Caki2 (cell line): ENCODE data around the gene NBEAL2. TPM values are rescaled to one million over a fixed set of nuclear protein-coding genes. Genes with fewer than 3 reads are reported as not detected.
"Not testable (repeated sequence)": the region's sequence is repeated elsewhere in the genome, so short reads cannot be mapped to it uniquely, and the experiment has no call there.

ENCODE experiments used
- DNase-seq: peaks from one replicate; pipeline ENCODE4 v3.0.0-alpha.2; 2015; ENCODE audit warnings: low read depth
- in situ Hi-C: cut with HindIII; loops from 2 replicates; pipeline ENCODE4 v1.10.0; 2016; ENCODE audit warnings: low sequenced_read_pairs, low pct_unique_long_range_greater_than_20kb, mixed read lengths
- total RNA-seq: library from RNA; depleted of rRNA; stranded (reverse); fragments of >200 nt; shearing (Covaris generic); gene quantifications from 2 replicates; pipeline ENCODE4 v1.2.3, GENCODE V29; 2014; ENCODE audit warnings: low replicate concordance

Gene NBEAL2
- total RNA-seq, 1 experiment from 2014 or later: 9.6 TPM

DNA sequence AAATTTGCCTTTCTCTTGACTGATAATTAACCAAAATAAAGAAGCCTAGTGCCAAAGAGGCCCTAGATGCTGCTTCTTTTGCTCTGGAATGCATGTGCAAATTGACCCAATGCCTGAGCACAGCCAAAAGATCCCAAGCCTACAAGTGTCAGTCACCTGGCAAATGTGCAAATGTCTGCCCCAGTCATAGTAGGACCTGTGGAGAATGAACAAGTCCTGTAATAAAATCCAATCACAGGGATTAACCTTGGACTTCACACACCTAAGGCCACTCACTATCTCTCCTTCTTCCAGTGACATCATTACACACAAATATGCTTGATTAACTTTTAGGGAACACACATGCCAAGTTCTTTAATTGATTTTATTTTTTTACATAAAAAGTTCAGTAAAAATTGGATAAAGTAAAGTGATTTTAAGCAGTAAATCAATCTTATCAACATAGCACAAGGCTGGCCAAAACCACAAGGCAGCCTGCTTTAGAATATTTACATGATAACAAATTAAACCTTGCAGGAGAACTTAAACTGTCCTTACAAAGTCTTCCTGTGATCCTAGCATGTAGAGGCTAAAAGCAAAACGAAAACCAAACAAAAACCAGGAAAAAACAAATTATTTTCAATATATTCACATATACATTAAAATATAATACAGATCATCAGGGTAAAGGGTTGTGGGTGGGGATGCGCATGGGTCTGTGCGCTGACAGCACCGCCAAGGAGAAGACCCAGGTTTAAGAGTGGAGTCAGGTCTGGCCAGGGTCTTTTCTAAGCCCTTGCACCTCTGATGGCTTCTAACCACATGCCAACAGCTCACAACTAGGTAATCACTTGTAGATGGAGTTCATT is 36.8 kb downstream of the NBEAL2 start:
- in situ Hi-C loops: no loop called here

DNA sequence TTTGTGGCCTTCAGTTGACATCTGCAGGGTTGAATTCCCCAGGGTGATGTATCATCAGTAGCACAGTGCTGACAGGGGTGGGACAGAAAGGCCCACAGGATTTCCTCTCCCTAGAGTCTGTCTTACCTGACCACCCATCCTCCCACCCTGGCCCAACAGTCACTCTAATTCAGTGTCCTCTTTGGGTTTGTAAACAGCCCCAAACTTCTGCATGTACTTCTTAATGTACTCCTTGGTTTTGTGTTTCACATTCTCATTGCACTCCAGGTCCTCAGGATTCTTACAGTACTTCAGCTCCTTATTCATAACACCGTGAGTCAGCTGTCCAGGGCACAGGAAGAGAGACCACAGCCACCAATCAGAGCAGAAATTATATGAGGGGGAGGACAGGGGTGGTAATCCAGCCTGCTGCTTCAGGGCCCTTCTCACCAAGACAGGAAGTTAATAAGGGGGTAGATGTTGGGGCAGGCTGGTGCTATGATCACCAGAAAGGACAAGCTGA is 37.5 kb downstream of the NBEAL2 start:
- no peak for DNase-seq

More for the DNA sequence above, 36.8 kb downstream of the NBEAL2 start:
- no peak for DNase-seq

GRCh38 chr3:47017504-47018268 is 38.2 kb downstream of the NBEAL2 start:
- in situ Hi-C loops: no loop called here
- no peak for DNase-seq

More for the DNA sequence above, 37.5 kb downstream of the NBEAL2 start:
- in situ Hi-C loops: no loop called here

DNA sequence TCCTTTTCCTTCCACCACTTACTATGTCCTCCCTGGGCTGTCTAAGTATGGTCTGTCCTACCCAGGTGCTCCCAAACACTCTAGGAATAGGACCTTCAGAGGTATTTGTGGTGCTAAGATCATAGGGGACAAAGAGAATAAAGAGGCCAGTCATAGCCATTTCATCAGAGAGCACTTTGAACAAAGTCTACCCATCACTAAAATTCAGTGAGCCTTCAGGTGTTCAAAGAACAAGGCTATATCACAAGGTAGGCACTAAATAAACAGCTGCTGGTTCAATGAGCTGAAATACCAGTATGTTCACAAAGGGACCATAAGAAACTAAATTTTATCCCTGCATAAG is 38.8 kb downstream of the NBEAL2 start:
- in situ Hi-C loops: no loop called here
- no peak for DNase-seq

DNA sequence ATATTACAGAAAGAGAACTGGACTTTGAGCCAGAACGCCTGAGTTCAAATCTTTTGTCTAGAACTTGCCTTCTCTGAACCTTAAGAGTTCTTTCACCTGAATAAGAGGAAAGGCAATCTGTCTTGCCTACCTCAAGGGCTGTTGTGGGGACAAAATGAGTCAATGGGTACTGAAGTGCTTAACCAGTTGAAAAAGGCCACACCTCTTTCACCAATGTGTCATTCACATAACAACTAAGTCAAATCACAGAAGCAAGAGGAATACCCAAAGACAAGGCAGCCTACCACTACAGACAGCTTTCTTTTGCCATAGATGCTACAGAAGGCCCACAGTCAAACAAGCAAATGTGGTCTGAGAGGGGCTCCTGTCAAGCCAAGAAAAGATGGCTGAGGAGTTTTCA is 39.7 kb downstream of the NBEAL2 start:
- in situ Hi-C loops: no loop called here
- DNase-seq: no peak

- in situ Hi-C loops: no loop called here
- no peak for DNase-seq
Measured at GRCh38 chr3:47020311-47020710, 40.8 kb downstream of the NBEAL2 start.

- in situ Hi-C loops: no loop called here
- DNase-seq: no peak
Measured at GRCh38 chr3:47022641-47023071, 43.2 kb downstream of the NBEAL2 start.

DNA sequence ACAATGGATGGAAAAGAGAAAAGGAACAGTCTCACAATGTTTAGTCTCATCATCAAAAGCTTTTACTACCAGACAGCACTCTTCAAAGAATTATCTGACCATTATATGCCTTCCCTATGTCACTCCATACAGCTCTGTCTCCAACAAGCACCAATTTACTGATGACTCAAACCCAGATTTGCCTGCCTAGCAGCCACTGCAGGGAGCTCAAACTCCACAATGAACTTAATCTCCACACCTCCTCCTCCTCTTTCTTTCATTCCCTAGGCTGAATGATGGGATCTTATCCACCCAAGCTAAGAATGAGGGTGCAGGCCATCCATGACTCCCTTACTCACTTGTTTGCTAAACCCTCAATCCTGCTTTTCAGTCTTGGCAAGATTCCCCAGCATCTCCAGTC is 45.5 kb downstream of the NBEAL2 start:
- DNase-seq: no peak
- in situ Hi-C loops: no loop called here

DNA sequence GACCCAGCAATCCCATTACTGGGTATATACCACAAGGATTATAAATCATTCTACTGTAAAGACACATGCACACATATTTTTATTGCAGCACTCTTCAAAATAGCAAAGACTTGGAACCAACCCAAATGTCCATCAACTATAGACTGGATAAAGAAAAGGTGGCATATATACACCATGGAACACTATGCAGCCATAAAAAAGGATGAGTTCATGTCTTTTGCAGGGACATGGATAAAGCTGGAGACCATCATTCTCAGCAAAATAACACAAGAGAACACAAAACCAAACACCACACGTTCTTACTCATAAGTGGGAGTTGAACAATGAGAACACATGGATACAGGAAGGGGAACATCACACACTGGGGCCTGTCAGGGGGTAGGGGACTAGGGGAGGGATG is 47.0 kb downstream of the NBEAL2 start:
- in situ Hi-C loops: not testable (repeated sequence)

DNA sequence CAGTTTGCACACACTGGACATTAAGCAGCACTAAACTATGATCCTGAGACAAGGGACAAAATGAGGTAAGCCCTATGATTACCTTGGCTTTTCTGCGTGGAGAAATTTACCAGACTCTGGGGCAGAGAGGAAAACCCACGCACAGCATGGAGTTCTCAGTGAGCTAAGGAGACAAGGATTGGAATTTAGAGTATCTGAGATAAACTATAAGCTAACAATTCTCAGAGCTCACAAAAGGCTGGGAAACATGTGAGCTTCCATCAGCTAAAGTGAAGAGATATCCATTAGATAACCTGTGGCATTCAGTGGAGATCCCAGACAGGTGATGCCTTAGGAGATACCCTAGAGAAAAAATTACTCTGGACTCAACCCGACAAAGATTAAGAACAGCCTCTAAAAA is 48.7 kb downstream of the NBEAL2 start:
- no peak for DNase-seq
- in situ Hi-C loops: no loop called here

More for the DNA sequence above, 47.0 kb downstream of the NBEAL2 start:
- DNase-seq: not testable (repeated sequence)

DNA sequence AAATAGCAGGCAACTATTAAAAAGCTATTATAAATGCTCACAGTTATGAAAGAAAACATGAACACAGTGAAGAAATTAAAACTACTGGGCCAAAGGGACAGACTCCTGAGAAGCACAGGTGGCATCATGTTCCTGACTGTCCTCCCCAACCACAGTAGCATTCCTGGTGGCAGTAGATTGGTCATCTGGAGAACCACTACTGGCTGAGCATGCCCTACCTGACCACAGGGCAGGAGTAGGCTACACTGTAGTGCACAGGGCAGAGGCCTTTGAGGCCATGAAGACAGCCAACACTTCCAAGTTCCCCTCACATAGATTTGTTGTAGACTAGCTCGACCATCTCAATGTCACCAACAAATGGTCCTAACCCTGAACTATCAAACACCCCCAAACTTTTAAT is 49.2 kb downstream of the NBEAL2 start:
- in situ Hi-C loops: no loop called here
- no peak for DNase-seq

DNA sequence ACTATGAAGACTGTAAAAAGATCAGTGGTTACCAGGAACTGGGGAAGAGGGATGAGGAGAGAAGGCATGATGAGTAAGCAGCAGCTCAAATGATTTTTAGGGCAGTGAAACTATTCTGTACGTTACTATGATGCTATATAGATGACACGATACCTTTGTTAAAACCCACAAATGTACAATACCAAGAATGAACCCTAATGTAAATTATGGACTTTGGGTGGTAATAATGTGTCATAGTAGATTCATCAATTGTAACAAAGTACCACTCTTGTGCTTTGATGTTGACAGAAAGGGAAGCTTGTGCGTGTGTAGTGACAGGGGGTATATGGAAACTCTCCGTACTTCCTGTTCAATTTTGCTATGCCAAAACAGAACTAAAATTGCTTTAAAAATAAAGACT is 51.6 kb downstream of the NBEAL2 start:
- not testable (repeated sequence) for DNase-seq

DNA sequence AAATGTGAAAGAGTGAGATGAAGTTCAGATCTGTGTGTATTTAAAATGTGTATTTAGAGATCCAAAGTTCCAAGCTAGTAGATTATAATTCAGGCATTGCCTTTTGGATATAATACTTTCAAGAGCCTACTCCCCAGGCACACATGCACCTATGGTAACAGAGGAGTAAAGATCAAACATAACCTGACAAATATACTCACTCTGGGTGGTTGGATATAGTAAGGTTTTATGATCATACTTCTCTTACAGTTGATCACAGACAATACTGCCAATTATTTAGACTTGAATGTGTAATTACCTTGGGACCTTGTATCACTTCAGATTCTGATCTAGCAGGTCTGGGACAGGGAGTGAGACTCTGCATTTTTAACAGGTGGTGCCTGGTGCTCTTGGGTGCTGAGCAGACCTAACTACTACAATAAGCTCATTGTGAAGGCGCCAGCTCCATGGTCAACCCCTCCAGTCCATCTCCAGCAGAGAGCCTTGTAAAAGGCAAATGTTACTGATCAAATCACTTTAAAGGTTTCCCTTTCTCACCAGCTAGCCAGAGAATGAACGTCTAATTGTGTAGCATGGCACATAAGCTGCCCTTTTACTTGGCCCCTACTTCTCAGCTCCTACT is 55.5 kb downstream of the NBEAL2 start:
- no peak for DNase-seq
- in situ Hi-C loops: no loop called here

More for the DNA sequence above, 51.6 kb downstream of the NBEAL2 start:
- in situ Hi-C loops: not testable (repeated sequence)

- DNase-seq: no peak
- in situ Hi-C loops: no loop called here
Measured at GRCh38 chr3:47035645-47036044, 56.2 kb downstream of the NBEAL2 start.

DNA sequence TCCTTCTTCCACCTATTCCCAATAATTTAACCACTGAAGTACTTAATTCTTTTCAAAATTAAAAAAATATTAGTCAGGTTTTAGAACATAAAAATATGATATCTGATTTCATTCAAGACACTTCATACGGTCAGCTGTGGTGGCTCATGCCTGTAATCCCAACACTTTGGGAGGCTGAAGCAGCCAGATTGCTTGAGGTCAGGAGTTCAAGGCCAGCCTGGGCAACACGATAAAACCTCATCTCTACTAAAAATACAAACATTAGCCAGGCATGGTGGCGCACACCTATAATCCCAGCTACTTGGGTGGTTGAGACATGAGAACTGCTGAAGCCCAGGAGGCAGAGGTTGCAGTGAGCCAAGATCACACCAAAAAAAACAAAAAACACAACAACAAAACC is 56.7 kb downstream of the NBEAL2 start:
- no peak for DNase-seq
- in situ Hi-C loops: no loop called here

DNA sequence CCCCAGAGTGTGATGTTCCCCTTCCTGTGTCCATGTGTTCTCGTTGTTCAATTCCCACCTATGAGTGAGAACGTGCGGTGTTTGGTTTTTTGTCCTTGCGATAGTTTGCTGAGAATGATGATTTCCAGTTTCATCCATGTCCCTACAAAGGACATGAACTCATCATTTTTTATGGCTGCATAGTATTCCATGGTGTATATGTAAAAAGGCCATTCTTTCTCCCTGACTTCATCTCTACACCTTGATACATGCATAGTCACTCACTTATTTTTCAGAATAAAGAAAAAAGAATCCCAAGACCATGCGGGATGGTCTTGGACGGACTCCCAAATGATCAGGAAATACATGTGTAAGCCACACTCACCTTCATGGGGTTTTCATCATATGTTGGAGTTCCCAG is 57.8 kb downstream of the NBEAL2 start:
- in situ Hi-C loops: not testable (repeated sequence)

GRCh38 chr3:47041114-47041513 is 61.6 kb downstream of the NBEAL2 start:
- no peak for DNase-seq
- in situ Hi-C loops: no loop called here

More for the DNA sequence above, 57.8 kb downstream of the NBEAL2 start:
- DNase-seq: not testable (repeated sequence)

DNA sequence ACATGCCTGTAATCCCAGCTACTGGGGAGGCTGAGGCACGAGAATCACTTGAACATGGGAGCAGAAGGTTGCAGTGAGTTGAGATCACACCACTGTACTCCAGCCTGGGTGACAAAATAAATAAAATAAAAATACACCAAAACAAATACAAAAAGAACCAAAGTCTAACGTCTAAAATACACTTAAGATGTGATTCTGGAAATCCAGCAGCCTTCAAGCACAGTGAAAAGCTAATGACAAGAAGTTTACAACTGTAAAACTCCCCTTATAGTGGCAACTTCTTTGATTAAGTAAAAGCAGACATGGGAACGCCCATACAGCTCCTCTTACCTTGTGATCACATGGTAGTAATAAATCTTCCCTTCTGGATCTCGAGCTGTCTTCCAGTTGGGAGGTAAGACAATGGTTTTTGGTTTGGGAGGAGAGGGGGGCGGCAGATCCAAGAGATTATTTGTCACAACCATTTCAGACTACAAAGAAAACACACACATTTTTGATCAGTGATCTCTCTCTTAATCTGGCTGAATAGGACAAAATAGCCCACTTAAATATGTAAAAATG is 62.8 kb downstream of the NBEAL2 start:
- no peak for DNase-seq
- in situ Hi-C loops: no loop called here
